ENCODE results near the gene NR5A1.

NR5A1 gene

DNA sequence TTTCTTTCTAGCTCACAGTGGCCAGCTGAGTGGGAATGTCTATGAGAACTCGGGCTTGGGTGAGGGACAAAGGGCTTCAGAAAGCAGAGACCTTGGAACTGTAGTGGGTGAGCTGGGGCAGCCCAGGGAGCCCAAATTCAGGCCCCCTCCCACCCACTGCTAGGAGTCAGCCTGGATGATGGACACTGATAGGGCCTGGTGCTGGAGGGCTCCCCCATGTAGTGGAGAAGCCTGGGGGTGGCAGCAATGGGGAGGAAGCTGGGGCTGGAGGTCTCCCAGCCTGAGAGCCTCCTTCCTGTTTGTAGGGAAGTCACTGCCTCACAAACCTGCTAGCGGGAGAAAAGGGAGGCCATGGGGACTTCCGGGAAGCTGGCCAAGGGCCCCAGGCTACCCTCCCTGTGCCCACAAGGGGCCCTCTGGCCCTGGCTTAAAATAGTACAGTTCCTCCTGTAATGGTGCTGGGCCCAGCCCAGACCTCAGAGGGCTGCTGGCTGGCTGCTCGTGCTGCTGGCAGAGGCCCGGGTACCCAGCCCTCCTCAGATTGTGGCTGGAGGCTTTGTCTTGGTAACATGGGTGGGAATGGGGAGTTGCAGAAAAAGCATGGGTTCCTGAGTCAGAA lies 6.3 kb upstream of the NR5A1 start:
- DNase-seq: no peak

DNA sequence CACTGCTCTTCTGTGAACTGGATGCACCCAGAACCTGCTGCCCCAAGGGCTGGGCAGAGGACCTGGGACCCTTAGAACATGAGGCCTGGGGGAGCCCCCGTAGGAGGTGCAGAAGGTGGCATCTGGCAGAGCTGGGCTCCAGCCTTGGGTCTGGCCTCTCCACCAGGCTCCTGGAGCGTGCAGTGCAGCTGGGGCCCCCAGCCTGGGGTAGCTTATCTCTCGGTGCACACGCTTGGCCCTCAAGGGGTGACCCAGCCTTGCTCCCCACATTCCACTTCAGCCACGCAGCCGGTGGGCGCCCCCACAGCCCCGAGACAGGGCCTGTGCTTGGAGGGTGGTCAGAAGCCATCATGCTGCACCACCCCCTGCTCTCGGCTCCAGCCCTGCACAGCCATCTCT lies 5.6 kb upstream of the NR5A1 start:
- no peak for DNase-seq

DNA sequence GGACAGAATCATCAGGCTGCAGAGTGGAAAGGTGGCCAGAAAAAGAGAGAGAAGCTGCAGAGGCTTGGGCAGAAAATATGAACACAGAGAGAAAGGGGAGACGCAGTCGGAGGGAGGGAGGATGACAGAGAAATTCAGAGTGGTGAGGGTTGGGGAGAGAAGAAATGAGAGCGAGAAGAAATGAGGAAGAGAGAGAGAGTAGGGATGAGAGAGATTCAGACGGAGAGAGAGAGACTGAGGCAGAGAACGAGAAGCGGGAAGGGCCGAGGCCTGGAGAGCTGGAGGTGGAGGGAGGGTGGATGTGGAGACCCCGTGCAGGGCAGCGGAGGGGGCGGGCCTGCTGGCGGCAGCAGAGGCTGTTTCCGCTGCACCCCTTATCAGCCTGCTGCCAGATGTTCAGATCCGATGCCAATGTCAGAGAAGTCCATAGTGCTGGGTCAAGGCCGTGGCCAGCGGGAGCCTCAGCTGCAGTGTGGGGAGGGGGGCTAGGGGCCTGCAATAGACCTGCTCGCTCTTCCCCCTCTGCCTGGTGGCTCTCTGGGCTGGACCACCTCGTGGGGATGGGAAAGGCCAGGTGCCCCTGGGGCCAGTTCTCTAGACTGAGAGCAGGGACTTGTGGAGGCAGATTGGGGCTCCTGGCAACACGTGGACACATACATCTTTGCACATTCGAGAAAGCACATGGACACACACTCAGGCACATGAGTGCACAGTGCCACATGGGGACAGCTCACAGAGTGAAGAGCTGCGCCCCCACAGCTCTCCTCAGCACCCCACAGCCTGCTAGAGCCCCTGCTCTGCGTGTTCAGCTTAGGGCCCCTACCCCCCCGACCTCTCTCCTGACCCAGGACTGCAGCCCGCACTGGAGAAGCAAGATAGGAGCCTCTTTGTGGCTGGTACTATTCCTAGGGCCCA lies 4.9 kb upstream of the NR5A1 start:
- no peak for DNase-seq

DNA sequence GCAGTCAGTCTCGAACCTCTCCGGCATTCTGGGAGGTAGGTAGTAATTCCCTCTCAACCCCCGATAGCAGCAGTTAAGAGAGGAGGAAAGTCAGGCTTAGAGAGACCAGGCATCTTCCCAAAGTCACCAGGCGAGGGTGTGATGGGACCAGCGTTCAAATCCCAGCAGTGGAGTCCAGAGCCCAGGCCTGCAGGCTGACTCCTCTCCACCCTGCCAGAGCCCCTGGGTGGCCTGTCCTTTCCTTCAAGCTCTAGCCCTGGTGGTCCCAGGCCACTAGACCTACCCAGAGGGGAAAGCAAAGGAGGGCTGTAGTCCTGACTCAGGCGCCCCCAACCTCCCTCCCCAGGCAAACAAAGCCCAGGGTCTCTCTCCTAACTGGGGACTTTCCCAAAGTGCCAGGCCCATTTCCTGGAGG lies 4.2 kb upstream of the NR5A1 start:
- DNase-seq: no peak

DNA sequence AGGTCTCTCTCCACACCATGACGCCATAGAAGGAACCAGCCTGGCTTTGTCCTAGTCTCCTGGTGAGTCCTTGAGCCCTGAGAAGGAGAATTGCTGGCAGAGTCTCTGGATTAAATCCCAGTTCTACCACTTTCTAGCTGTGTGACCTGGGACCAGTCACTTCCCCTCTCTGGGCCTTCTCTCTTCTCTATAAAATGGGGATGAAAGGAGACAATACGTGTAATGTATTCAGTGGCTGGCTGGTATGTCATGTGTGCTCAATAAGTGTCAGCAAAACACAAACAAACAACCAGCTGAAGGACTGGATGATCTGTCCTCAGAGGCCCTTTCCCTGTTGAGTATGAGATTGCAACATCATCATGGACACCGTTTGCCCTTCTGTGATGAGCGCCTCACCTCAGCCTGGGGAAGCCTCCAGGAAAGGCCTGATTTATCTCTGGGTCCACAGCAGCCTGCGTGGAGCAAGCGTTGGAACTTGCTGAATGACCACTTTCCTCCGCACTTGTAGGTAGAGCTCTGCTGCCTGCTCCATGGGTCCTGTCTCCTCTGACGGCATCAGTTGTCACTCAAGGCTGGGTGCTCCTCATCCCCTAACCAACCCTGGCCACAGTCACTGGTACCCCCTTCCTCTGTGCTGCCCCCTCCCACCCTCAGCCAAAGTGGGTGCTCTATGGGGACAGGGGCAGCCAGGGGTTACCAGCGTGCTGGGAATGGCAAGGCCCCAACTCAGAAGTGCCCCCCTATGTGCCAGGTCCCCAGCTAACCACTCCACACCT lies 3.6 kb upstream of the NR5A1 start:
- DNase-seq: no peak

DNA sequence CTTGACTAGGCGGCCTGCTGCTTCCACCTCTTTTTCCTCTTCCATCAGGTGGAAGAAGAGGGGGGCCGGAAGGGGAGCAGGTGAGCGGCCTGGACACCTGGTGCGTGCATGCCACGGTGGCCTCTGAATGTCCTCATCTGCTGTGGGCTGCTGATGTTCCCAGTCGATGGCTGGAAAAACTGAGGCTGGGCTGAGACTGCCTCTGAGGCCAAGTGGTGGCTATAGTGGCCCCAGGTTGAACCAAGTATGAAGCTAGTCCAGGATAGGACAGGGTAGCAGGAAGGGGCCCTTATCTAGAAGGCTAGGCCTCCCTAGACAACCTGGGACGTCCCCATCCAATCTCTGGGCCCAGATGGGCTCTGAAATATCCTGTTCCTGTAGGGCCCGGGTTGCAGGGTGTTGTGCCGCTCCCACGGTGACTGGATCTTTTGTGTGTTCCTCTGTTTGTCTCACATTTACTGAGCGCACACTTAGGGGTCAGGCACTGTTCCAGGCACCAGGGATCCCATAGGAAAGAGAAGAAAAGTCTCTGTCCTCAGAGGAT lies 753 bp upstream of the NR5A1 start:
- DNase-seq: no peak

DNA sequence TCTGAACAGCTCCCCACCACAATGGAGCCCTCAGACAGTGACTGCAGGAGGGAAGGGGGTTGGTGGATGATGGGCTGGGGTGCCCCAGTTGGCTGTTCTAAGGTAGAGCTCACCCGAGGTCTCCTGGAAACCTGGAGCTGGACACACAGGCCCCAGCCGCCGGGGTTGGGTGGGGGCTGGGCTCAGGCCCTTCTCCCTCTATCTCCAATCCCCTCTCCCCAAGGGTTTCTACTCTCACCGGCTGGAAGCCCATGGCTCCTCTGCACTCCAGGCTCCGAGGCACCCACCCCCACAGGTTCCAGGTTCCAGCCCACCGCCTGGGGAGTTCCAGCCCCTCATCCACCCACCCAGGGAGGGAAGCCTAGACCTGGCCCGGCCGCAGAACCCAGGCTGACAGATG lies 766 bp downstream of the NR5A1 start:
- no peak for DNase-seq

DNA sequence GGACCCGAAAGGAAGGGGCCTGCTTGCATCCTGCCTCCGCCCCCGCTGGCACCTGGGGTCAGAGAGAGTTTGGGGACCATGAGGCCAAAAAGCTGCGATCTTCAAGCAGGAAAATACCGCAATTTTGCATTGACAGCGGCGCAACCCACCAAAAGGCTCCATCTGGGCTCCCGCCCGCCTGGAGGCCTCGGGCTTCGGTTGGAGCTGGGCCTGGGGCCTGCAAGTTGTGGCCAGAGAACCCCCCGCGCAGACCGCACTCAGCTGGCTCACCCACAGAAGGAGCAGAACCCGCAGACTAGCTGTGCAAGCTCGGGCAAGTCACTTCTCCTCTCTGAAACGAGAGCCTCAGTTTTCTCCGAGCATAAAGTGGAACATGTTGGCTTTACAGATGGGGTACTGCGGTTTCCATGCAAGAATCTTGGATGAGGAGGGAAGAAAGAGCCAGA lies 1.3 kb downstream of the NR5A1 start:
- no peak for DNase-seq

DNA sequence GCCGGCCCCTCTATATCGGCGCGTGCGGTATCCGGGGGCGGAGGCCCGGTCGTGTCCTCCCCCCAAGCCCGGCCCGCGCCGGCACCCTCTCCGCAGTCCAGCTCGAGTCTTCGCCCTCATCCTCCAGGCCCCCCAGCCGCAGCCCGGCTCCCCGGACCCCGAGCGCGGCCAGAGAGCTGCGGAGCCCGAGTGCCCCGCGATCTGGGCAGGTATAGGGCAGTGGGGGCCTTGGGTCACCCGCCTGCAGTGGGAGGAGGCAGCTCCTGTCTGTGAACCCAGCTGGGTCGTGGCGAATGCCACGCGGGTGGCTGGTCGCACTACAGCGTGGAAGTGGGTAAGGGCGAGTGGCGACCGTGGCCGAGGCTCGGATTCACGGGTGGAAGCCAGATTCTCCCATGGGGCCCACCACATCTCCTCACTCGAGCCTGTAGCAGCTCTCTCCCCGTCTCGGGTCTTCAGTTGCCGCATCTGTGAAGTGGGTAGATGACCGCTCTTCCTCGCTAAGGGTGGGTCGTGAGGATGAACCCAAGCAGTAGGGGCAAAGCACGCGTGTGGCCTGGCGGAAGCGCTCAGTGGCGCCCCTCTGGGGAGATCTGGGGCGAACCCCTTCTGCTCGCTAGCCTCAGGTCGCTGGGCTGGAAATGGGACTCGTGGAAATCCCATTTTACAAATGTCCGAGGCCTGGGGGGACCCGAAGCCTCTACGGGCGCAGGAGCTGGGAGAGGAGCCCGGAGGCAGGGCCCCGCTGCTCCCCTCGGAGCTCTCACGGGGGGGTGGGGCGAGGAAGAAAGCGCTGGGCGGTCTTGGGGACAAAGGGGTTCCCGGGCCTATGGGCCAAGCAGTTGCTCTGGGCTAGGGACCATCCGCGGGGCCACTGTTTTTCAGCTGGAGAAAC lies 1.9 kb downstream of the NR5A1 start:
- no peak for DNase-seq

DNA sequence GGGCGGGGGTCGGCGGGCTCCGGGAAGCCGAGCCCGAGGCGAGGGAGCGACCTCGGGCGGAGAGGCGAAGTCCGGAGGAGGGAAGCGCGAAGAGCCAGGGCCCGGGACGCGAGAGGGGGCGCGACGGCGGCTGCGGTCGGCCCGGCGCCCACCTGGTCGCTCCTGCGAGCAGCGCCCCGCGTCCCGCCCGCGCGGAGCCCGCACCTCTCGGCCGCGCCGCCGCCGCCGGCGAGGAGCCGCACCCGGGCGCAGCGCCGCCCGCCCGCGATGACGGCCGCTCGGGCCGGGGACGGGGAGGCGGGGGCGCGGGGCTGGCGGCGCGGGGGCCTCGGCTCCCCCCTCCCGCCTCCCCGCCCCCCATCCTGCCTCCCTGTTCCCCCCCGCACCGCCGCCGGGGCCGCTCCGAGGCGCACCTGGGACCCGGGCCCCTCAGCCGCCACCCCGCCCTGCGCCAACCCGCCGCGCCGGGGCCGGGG lies 2.6 kb downstream of the NR5A1 start:
- DNase-seq: no peak

DNA sequence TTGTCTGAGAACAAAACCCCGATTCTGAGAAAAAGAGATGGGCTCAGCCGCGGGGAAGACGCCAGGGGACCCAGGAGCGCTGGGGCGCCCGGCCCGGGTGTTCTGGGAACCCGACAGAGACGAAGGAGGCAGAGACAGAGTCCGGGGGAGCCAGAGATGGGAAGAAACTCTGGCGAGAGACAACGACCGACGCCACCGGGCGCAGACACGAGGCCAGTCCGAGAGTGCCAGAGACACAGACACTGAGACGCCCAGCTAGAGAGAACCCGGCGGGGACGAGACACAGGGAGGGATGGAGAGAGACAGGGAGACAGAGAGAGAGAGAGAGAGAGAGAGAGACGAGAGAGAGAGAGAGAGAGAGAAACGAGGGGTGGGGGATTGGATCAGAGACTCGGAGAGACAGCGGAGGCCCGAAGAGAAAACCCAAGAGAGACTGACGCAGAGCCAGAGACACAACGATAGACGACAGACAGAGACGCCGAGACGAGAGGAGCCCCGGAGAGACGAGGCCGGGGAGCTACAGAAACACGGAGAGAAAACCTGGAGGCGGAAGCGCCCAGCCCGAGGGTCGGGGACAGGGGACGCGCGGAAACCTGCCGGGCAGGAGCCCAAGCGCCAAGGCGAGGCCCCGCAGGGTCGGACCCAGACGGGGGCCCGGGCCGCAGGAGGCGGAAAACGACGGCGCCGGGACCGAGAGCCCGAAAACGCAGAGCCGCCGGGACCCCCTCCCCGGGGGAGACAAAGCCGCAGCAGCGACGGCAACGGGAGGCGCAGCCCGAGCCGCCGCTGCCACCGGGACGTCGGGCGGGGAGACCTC lies 3.3 kb downstream of the NR5A1 start:
- DNase-seq: no peak

DNA sequence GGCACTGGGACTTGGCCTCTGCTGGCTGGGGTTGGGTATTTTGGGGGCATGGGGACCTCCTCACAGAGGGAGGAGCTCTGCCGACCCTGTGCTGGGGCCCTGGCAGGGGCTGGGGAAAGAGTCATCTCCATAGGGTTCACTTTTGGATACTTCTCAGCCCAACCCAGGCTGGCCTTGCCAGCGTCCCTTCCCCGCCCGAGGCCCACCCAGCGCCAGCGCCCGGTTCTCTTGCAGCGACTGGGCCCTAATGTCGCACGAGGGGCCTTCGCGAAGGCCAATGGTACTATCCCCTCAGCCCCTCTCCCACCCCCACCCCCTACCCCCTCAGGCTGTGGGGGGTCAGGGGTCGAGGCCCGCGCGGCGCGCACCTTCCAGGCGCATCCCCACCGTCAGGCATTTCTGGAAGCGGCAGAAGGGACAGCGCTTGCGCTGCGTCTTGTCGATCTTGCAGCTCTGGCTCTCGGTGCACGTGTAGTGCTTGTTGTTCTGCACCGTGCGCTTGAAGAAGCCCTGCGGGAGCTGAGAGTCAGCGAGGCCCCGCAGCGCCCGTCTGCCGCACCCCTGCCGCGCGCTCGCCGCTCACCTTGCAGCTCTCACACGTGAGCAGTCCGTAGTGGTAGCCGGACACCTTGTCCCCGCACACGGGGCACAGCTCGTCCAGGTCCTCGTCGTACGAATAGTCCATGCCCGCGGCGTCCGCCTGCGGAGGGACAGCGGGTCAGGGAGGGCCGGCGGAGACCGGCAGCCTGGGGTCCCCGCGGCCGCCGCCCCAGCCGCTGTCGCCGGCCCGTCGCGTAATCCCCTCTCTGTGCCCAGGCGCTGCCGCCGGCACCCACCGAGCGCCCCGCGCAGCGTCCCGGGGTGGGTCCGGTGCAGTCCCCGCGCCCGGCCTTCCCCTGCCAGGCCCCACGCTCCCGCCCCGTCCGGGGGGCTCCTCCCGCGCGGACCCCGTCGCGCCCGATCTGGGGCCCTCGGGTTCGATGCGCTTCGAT lies 4.2 kb downstream of the NR5A1 start:
- no peak for DNase-seq

DNA sequence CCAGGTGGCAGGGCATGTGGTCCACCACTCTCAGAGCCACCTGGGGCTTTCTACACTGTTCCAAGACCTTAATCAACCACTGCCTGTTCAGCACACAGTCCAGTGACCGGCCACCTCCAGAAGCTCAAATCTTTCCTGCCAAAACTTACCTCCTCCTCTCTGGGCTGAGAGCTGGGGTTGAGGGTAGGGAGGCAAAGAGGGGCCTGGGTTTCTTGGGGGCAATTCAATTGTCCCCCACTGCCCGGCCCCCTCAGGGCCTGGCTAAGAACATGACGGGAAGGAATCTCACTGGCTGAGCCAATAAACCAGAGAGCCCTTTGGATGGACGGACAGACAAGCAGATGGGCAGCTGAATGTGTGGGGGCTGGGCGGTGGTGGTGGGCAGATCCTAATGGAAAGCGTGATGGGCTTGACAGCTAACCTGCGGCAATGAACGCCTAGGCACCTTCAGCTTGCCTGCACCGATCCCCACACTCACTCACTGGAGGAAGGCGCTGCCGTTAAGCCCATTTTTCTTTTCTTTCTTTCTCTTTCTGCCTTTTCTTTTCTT lies 5.4 kb downstream of the NR5A1 start:
- DNase-seq: no peak

DNA sequence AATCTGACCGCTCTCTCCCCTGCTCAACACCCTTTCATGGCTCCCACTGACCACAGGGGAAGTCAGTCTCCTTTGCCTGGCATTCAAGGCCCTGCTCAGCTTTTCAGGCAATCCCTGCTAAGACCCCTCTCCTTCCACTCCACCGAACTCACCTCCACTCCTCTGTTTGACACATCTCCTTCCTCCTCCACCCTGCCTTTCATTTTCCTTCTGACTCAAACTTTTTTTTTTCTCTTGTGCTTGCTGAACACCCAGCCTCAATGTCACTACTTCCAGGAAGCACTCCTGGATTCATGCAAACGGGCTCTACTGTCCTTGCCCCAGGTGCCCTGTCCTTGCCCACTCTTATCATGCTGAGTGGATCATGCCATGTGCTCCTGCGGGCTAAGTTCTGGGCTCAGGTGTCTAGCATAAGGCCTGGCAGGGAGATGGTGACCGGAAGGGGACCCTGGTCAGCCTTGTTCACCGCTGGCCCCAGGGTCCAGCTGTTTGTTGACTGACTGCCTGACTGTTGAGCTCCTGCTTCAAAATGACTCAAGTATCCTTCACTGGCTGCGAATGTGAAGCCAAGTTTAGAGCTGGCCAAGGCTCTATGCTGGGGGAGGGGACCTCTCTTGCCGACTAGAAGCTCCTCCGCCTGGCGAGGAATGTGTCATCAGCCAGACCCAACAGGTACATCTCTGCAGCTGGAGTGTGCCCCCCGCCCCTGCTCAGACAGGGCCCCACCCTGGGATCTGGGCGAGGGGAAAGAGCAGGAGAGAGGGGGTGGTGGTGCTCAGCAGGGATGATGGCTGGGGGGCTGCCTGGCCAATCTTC lies 6.2 kb downstream of the NR5A1 start:
- no peak for DNase-seq

DNA sequence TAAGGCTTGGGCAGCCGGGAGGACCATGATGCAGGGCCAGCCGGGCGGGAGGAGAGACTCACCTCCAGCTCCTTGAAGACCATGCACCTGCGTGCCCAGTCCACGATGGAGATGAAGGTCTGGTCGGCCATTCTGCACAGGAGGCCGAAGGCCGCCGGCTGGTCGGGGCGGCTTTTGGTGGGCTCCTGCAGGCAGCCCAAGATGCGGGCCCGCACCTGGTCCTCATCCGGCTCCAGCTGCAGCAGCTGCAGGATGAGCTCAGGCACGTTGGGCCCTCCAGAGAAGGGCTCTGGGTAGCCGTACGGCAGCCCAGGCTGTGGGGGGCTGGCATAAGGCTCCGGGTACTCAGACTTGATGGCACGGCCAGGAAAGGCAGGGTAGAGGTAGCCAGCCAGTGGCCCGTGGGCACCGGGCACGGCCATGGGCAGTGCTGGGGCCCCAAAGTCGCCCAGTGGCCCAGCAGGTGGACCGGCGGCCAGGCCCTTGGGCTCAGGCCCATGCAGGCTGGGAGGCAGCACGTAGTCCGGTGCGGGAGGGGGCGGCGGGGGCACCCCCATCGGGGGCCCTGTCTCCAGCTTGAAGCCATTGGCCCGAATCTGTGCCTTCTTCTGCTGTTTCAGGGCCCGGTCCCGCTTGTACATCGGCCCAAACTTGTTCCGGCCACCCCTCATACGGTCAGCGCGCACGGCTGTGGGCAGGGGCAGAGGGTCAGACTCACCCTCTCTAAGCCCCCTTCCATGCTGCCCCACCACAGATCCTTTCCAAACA lies 7.0 kb downstream of the NR5A1 start:
- no peak for DNase-seq

DNA sequence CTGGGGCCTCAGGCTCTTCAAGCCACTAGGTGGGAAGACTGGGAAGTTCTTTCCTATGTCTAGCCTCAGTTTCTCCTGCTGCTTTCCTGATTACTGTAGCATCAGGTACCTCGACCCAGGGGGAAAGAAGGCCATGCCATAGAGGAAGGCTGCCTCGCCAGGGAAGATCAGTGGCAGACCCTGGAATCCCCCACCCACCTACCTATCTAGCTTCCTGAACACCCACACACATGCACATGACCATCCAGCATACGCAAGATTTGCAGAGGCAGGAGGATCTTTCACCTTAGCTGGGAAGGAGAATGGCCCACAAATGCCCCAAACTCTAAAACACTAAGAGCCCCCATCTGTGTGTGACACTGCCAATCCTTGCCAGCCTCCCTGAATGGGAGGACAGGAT lies 8.0 kb downstream of the NR5A1 start:
- no peak for DNase-seq

DNA sequence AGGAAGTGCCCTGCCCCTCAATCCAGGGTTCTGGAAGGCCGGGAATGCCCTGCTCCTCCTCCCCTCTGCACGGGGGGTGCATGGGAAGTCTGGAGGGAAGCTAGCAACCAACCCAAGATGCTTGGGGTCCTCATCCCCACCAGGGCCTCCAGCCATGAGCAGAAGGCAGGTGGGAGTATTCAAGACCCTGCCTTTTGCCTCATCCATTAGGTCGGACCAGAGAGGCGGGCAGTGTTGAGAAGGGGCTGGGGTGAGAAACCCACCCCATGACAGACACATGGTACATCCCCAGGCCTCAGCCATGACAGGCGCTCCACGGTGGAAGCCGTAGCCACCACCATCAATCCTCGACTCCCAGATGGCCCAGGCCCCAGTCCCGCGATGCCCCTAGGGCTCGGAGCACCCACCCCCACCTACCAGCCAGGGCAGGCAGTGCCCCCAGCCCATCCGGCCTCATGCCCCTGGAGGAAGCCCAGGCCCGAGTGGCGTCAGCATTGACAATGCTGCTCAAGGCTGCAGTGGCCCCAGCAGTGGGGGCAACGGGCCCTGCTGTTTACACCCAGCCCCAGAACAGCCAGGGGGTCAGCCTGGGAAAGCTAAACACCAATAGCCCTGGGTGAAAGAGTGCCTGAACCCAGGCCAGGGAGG lies 8.6 kb downstream of the NR5A1 start:
- DNase-seq: no peak
